ENCODE measurements around the gene ATXN3L. TPM values are rescaled to one million over a fixed set of nuclear protein-coding genes. Genes with fewer than 3 reads are reported as not detected.

Gene ATXN3L
- total RNA-seq, 1 experiment from 2014 or later, result not detected

GRCh38 chrX:13287816-13288215, 32.0 kb downstream of the ATXN3L start:
- no peaks in the 10 kb centered on the region for H3K27me3 ChIP-seq (ENCODE audit: insufficient read depth, low read length)
- TF ChIP-seq TCF7L2 (IDR thresholded peaks at IDR 0.05; ENCODE audit: borderline replicate concordance, extremely low read depth, insufficient read depth, insufficient read length) (no peak), SRF (IDR thresholded peaks at IDR 0.05; ENCODE audit: low read depth) (no peak), ZFX (IDR thresholded peaks at IDR 0.05) (no peak)
- TF ChIP-seq, protein P1, sequence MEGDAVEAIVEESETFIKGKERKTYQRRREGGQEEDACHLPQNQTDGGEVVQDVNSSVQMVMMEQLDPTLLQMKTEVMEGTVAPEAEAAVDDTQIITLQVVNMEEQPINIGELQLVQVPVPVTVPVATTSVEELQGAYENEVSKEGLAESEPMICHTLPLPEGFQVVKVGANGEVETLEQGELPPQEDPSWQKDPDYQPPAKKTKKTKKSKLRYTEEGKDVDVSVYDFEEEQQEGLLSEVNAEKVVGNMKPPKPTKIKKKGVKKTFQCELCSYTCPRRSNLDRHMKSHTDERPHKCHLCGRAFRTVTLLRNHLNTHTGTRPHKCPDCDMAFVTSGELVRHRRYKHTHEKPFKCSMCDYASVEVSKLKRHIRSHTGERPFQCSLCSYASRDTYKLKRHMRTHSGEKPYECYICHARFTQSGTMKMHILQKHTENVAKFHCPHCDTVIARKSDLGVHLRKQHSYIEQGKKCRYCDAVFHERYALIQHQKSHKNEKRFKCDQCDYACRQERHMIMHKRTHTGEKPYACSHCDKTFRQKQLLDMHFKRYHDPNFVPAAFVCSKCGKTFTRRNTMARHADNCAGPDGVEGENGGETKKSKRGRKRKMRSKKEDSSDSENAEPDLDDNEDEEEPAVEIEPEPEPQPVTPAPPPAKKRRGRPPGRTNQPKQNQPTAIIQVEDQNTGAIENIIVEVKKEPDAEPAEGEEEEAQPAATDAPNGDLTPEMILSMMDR (IDR thresholded peaks at IDR 0.05 in 2 of 3, conservative IDR thresholded peaks at IDR 0.05 in 1 of 3; ENCODE audit: borderline replicate concordance in 1 of 3, insufficient read depth in 1 of 3, low read depth in 2 of 3, low read length in 2 of 3), result no peak
- TF ChIP-seq, protein P2, sequence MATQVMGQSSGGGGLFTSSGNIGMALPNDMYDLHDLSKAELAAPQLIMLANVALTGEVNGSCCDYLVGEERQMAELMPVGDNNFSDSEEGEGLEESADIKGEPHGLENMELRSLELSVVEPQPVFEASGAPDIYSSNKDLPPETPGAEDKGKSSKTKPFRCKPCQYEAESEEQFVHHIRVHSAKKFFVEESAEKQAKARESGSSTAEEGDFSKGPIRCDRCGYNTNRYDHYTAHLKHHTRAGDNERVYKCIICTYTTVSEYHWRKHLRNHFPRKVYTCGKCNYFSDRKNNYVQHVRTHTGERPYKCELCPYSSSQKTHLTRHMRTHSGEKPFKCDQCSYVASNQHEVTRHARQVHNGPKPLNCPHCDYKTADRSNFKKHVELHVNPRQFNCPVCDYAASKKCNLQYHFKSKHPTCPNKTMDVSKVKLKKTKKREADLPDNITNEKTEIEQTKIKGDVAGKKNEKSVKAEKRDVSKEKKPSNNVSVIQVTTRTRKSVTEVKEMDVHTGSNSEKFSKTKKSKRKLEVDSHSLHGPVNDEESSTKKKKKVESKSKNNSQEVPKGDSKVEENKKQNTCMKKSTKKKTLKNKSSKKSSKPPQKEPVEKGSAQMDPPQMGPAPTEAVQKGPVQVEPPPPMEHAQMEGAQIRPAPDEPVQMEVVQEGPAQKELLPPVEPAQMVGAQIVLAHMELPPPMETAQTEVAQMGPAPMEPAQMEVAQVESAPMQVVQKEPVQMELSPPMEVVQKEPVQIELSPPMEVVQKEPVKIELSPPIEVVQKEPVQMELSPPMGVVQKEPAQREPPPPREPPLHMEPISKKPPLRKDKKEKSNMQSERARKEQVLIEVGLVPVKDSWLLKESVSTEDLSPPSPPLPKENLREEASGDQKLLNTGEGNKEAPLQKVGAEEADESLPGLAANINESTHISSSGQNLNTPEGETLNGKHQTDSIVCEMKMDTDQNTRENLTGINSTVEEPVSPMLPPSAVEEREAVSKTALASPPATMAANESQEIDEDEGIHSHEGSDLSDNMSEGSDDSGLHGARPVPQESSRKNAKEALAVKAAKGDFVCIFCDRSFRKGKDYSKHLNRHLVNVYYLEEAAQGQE (IDR thresholded peaks at IDR 0.05; ENCODE audit: low read depth), result no peak
- no peak overlapping the region for H3K9ac ChIP-seq (ENCODE audit: low read length)
- no peak overlapping the region for H3K27ac ChIP-seq (ENCODE audit: low read depth, low read length)
- no peaks in the 10 kb centered on the region for H4K20me1 ChIP-seq (ENCODE audit: insufficient read depth)
- no peak overlapping the region for H3K4me3 ChIP-seq (replicated peaks in 1 of 2; ENCODE audit: low read depth in 1 of 2, low read length in 2 of 2)
- ChIA-PET POLR2A (no interaction called here), CTCF (no interaction called here), RAD21 (ENCODE audit: low non-redundant PET in 1 of 2, low total read pairs in 2 of 2, uncharacterized antibody in 2 of 2, unreplicated experiment in 2 of 2) (no interaction called here)
- H3K36me3 ChIP-seq (ENCODE audit: control insufficient read depth in 1 of 2, insufficient read depth in 2 of 2, low read length in 2 of 2), result no peaks in the 10 kb centered on the region
- DNase-seq (ENCODE audit: low read depth, low spot score) (no peak), ATAC-seq (no peak)
- no TSS peak for BruUV-seq (replicated peaks)
- no peak overlapping the region for H3K4me2 ChIP-seq (ENCODE audit: low read length)
- no peaks in the 10 kb centered on the region for H3K79me2 ChIP-seq (ENCODE audit: insufficient read depth, low read length)
- no peaks in the 10 kb centered on the region for H3K9me2 ChIP-seq (ENCODE audit: insufficient read depth)
- intact Hi-C loops (cut with micrococcal nuclease), result no loop called here
- H2AFZ ChIP-seq (ENCODE audit: low read depth, low read length, poor library complexity, severe bottlenecking), result no peak overlapping the region
- H3K9me3 ChIP-seq (ENCODE audit: control insufficient read depth in 1 of 2, insufficient read depth in 1 of 2, low read depth in 1 of 2, low read length in 2 of 2), result no peaks in the 10 kb centered on the region; a peak in 1 of 4 replicates
- H3K4me1 ChIP-seq (ENCODE audit: control insufficient read depth in 1 of 2, insufficient read depth in 2 of 2, low read length in 2 of 2), result no peaks in the 10 kb centered on the region; a peak in 1 of 4 replicates
